GM12878 (cell line): ENCODE data around the gene LFNG. TPM values are rescaled to one million over a fixed set of nuclear protein-coding genes. Genes with fewer than 3 reads are reported as not detected.

Experiments used
- ATAC-seq: fragments of 200-7000 bp; cut with Tn5 transposase; 3 replicates; pipeline ENCODE4 v1.9.1; 2020; ENCODE audit warnings: mild to moderate bottlenecking, moderate library complexity
- BruUV-seq: library from RNA; stranded (reverse); fragments of 400-500 nt; replicated peaks from 2 replicates; lab custom pipeline; 2021; lab: Mats Ljungman, UMichigan
- CTCF ChIA-PET: fragments of 300-600 bp; sonication (Branson Sonifier 250); formaldehyde crosslinking; extraction: SDS; loops from one replicate; lab custom pipeline; 2021; ENCODE audit warnings: inconsistent platforms; lab: Yijun Ruan, JAX
- POLR2A ChIA-PET: fragments of 350-600 bp; formaldehyde crosslinking; extraction: SDS; loops from one replicate; lab custom pipeline; 2021; ENCODE audit warnings: inconsistent platforms; lab: Charles Lee
- RAD21 ChIA-PET: fragments of 300-600 bp; sonication (Branson Sonifier 250); formaldehyde crosslinking; loops from one replicate; lab custom pipeline; 2023; ENCODE audit warnings: antibody characterized with exemption; ENCODE audit not compliant: unreplicated experiment; lab: Charles Lee
- SMC1A ChIA-PET: fragments of 300-600 bp; sonication (Branson Sonifier 250); formaldehyde crosslinking; loops from one replicate; lab custom pipeline; 2023; ENCODE audit not compliant: unreplicated experiment, uncharacterized antibody; lab: Charles Lee
- DNase-seq: peaks from one replicate; pipeline ENCODE4 v3.0.0-alpha.2; 2011; ENCODE audit warnings: low read depth, low spot score
- FAIRE-seq: peaks from 3 replicates; lab custom pipeline; 2011; peaks lifted over from hg19 to GRCh38; lab: Jason Lieb, UNC
- H2AFZ ChIP-seq: 2 replicates; pipeline ENCODE4 v1.6.0; 2011; ENCODE audit warnings: low read depth, low read length, control low read depth; ENCODE audit not compliant: control insufficient read depth
- H3K27ac ChIP-seq: 2 replicates; pipeline ENCODE4 v1.5.1; 2011; ENCODE audit warnings: control low read depth; ENCODE audit not compliant: control insufficient read depth, insufficient read depth
- H3K27me3 ChIP-seq, 2 experiments: replicated peaks in 1 of 2; 2 replicates each; pipeline versions ENCODE4 v1.6.0 to v1.6.1; 2011; ENCODE audit warnings: low read length in 1 of 2; ENCODE audit not compliant: control insufficient read depth in 2 of 2, insufficient read depth in 2 of 2
- H3K36me3 ChIP-seq, 2 experiments: 2 replicates each; pipeline ENCODE4 v1.5.1; 2011; ENCODE audit warnings: low read length in 1 of 2; ENCODE audit not compliant: control insufficient read depth in 2 of 2, insufficient read depth in 2 of 2
- H3K4me1 ChIP-seq: 2 replicates; pipeline ENCODE4 v1.6.1; 2011; ENCODE audit warnings: mild to moderate bottlenecking, low read length, moderate library complexity, mixed read lengths; ENCODE audit not compliant: control insufficient read depth, insufficient read depth
- H3K4me2 ChIP-seq: 2 replicates; pipeline ENCODE4 v1.6.0; 2011; ENCODE audit warnings: control low read depth; ENCODE audit not compliant: control insufficient read depth, insufficient read depth
- H3K4me3 ChIP-seq: fragments of 200-600 bp; sonication (generic); 2 replicates; pipeline ENCODE4 v1.5.1; 2016
- H3K79me2 ChIP-seq: 2 replicates; pipeline ENCODE4 v1.6.0; 2011; ENCODE audit warnings: low read length; ENCODE audit not compliant: control insufficient read depth, insufficient read depth
- H3K9ac ChIP-seq: 2 replicates; pipeline ENCODE4 v1.8.0; 2011; ENCODE audit warnings: low read length, control low read depth, mixed read lengths; ENCODE audit not compliant: control insufficient read depth, insufficient read depth
- H3K9me3 ChIP-seq: replicated peaks from 3 replicates; pipeline ENCODE4 v1.5.1; 2011; ENCODE audit warnings: mild to moderate bottlenecking, low read length; ENCODE audit not compliant: control insufficient read depth, insufficient read depth
- H4K20me1 ChIP-seq: 2 replicates; pipeline ENCODE4 v1.6.0; 2011; ENCODE audit not compliant: control insufficient read depth, insufficient read depth
- CREB1 ChIP-seq: IDR thresholded peaks from 2 replicates; pipeline ENCODE4 v1.6.1; 2012; ENCODE audit warnings: low read depth, mild to moderate bottlenecking, inconsistent platforms
- EED ChIP-seq: sonication (generic); IDR thresholded peaks from 2 replicates; pipeline ENCODE4 v1.6.1; 2016; ENCODE audit warnings: antibody characterized with exemption, low read depth
- IRF4 ChIP-seq: IDR thresholded peaks from 2 replicates; pipeline ENCODE4 v1.6.1; 2011; ENCODE audit warnings: low read depth, low read length
- KAT2A ChIP-seq: conservative IDR thresholded peaks from 2 replicates; pipeline ENCODE4 v1.6.1; 2011; ENCODE audit warnings: low read depth, low read length; ENCODE audit not compliant: control insufficient read depth
- NR2C1 ChIP-seq: fragments of 450-650 bp; IDR thresholded peaks from 2 replicates; pipeline ENCODE4 v1.6.1; 2017; ENCODE audit warnings: antibody characterized with exemption, mild to moderate bottlenecking, moderate library complexity
- NRF1 ChIP-seq: conservative IDR thresholded peaks from 2 replicates; pipeline ENCODE4 v1.6.1; 2011; ENCODE audit warnings: mild to moderate bottlenecking, low read depth, low read length, improper control_type of control experiment
- POLR2A ChIP-seq: IDR thresholded peaks from 2 replicates; pipeline ENCODE4 v1.6.1; 2011; ENCODE audit warnings: low read depth, mild to moderate bottlenecking, low read length
- POLR2AphosphoS2 ChIP-seq: IDR thresholded peaks from 2 replicates; pipeline ENCODE4 v1.6.1; 2011; ENCODE audit warnings: low read depth, mild to moderate bottlenecking, low read length, improper control_type of control experiment, moderate library complexity
- SMC3 ChIP-seq: IDR thresholded peaks from 2 replicates; pipeline ENCODE4 v1.6.1; 2011; ENCODE audit warnings: low read length, improper control_type of control experiment, borderline replicate concordance
- TCF12 ChIP-seq: IDR thresholded peaks from 2 replicates; pipeline ENCODE4 v1.6.1; 2011; ENCODE audit warnings: low read depth, mild to moderate bottlenecking, low read length
- YY1 ChIP-seq: IDR thresholded peaks from 2 replicates; pipeline ENCODE4 v1.6.1; 2011; ENCODE audit warnings: low read depth, mild to moderate bottlenecking, low read length
- WGBS: methylation state at CpG from one replicate; pipeline ENCODE4 v1.1.6; 2016; ENCODE audit warnings: low lambda C conversion rate; ENCODE audit not compliant: insufficient replicate concordance, insufficient coverage; ENCODE audit errors: missing lambda C conversion rate; 5-methylcytosine and 5-hydroxymethylcytosine counted together
- in situ Hi-C: fragments of 300-500 bp; cut with MboI; formaldehyde crosslinking; loops from 9 replicates; pipeline ENCODE4 v1.14.3; 2018; ENCODE audit warnings: mixed read lengths
- intact Hi-C: fragments of 100-400 bp; cut with micrococcal nuclease; formaldehyde crosslinking; loops from one replicate; pipeline ENCODE4 v1.14.2; 2022; ENCODE audit not compliant: unreplicated experiment
- polyA plus RNA-seq, 11 experiments: library from polyadenylated mRNA; depleted of rRNA in 4 of 11; unstranded in 6 of 11; stranded (reverse) in 5 of 11; fragments of >200 nt; fragmentation: Nextera tagmentation in 4 of 11; fragmentation: Illumina TruSeq in 1 of 11; extraction: Ambion mirVana in 4 of 11; extraction: Trizol in 1 of 11; gene quantifications; 1 replicate in 1 of 11; 2 replicates in 10 of 11; pipeline versions ENCODE4 v1.2.1 to v1.2.3, GENCODE V29; 2011 to 2016; ENCODE audit warnings: inconsistent platforms in 2 of 11, missing spikeins in 2 of 11, low read depth in 1 of 11
- total RNA-seq, 4 experiments: library from RNA; depleted of rRNA in 3 of 4; stranded (reverse); fragments of >200 nt in 3 of 4; fragmentation: Illumina TruSeq in 1 of 4; extraction: Trizol in 1 of 4; gene quantifications; 2 replicates each; pipeline versions ENCODE4 v1.2.1 to v1.2.3, GENCODE V29; 2013 to 2021
- TF ChIP-seq, protein P1 (sequence below): fragments of 450-650 bp; IDR thresholded peaks from 2 replicates; pipeline ENCODE4 v1.6.1; 2017; ENCODE audit warnings: mild to moderate bottlenecking, moderate library complexity
- TF ChIP-seq, protein P2 (sequence below): IDR thresholded peaks from 2 replicates; pipeline ENCODE4 v1.6.1; 2012; ENCODE audit warnings: low read length, inconsistent platforms
- TF ChIP-seq, protein P3 (sequence below): fragments of 450-650 bp; IDR thresholded peaks from 2 replicates; pipeline ENCODE4 v1.6.1; 2016; ENCODE audit warnings: mild to moderate bottlenecking
- TF ChIP-seq, protein P4 (sequence below): IDR thresholded peaks from 2 replicates; pipeline ENCODE4 v1.6.1; 2012; ENCODE audit warnings: low read depth, low read length, improper control_type of control experiment
- TF ChIP-seq, protein P5 (sequence below): IDR thresholded peaks from 2 replicates; pipeline ENCODE4 v1.6.1; 2011; ENCODE audit warnings: low read depth, low read length, improper control_type of control experiment, borderline replicate concordance

LFNG gene
- total and polyA plus RNA-seq, 10 of the 15 experiments (the other 5 are each of a cell fraction or from before 2014, with no cell fraction given), result 0.09 to 0.68 (median 0.33) TPM; not detected in 2

DNA sequence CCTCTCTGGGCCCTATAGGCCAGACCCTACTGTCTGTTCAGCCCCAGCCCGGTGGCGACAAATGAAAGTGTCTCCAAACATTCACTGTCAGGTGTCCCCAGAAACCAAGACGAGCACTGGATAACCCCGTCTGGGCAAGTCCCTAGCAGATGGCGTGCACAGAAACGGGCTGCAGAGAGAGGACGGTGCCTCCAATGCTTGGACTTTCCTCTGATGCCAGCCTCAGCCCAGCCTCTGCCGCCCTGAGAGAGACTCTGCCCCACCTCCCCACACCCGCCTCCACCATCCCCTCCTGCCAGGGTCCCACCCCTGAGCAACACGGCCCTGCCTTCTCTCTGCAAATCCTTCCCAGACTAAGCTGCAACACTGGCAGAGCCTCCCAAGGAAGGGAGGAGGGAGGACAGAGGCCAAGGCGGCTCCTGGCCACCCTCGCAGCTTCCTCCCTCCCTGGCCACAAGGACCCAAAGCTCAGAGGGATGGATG is 7.4 kb upstream of the LFNG start (continued):
- TF ChIP-seq, protein P1, sequence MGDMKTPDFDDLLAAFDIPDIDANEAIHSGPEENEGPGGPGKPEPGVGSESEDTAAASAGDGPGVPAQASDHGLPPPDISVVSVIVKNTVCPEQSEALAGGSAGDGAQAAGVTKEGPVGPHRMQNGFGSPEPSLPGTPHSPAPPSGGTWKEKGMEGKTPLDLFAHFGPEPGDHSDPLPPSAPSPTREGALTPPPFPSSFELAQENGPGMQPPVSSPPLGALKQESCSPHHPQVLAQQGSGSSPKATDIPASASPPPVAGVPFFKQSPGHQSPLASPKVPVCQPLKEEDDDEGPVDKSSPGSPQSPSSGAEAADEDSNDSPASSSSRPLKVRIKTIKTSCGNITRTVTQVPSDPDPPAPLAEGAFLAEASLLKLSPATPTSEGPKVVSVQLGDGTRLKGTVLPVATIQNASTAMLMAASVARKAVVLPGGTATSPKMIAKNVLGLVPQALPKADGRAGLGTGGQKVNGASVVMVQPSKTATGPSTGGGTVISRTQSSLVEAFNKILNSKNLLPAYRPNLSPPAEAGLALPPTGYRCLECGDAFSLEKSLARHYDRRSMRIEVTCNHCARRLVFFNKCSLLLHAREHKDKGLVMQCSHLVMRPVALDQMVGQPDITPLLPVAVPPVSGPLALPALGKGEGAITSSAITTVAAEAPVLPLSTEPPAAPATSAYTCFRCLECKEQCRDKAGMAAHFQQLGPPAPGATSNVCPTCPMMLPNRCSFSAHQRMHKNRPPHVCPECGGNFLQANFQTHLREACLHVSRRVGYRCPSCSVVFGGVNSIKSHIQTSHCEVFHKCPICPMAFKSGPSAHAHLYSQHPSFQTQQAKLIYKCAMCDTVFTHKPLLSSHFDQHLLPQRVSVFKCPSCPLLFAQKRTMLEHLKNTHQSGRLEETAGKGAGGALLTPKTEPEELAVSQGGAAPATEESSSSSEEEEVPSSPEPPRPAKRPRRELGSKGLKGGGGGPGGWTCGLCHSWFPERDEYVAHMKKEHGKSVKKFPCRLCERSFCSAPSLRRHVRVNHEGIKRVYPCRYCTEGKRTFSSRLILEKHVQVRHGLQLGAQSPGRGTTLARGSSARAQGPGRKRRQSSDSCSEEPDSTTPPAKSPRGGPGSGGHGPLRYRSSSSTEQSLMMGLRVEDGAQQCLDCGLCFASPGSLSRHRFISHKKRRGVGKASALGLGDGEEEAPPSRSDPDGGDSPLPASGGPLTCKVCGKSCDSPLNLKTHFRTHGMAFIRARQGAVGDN, result peak; percentile 62; the same call in 1 of the 2 replicates
- 0 out of 2 replicates have a peak, but pooled peaks have one; percentile 11 for TF ChIP-seq EED
- peak; percentile 45; the same call in 1 of the 2 replicates for TF ChIP-seq POLR2A
- 0 out of 2 replicates have a peak, but pooled peaks have one; percentile 24 for TF ChIP-seq TCF12
- 0 out of 2 replicates have a peak, but pooled peaks have one; percentile 24 for TF ChIP-seq YY1

DNA sequence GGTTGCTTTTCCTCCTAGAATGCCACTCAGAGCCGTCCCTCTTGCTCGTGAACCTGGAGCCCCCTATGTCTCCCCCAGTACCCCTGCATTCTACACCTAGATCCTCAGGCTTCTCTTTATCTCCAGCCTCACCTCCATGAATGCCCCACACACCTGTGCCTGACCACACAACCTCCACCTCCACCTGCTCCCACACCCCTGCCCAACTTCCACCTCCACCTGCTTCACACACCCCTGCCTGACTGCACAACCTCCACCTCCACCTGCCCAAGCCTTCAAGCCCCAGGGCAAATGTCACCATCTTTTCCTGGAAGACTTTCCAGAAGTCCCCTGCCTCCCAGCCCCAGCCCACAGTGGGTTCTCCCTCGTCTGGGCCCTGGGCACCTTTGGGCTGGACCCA is 6.9 kb upstream of the LFNG start:
- H3K27ac ChIP-seq, result no peak overlapping the region
- H3K79me2 ChIP-seq, result no peaks in the 10 kb centered on the region
- H4K20me1 ChIP-seq, result no peaks in the 10 kb centered on the region
- POLR2A ChIA-PET, result interaction anchor here (1.9 kb wide), 1 partner anchor 16 kb away, joined by 10 read pairs; no protein-coding TSS in a partner anchor
- no peak overlapping the region; the same call in 1 of the 2 replicates for H3K4me2 ChIP-seq
- FAIRE-seq (no peak), ATAC-seq (no peak), DNase-seq (no peak)
- SMC1A ChIA-PET, result no interaction called here
- no peak overlapping the region for H3K4me3 ChIP-seq
- H3K9me3 ChIP-seq, result no peaks in the 10 kb centered on the region
- H3K27me3 ChIP-seq, result no peaks in the 10 kb centered on the region
- no TSS peak for BruUV-seq
- RAD21 ChIA-PET, result no interaction called here
- CTCF ChIA-PET, result interaction anchor here (0.8 kb wide), 1 partner anchor 20 kb away, joined by 3 read pairs; no protein-coding TSS in a partner anchor
- H3K9ac ChIP-seq, result no peak overlapping the region
- peaks cover 38% of the 10 kb centered on the region for H3K4me1 ChIP-seq
- no peak overlapping the region; the same call in 1 of the 2 replicates for H2AFZ ChIP-seq
- intact Hi-C loops (no loop called here), in situ Hi-C loops (no loop called here)
- WGBS, result 57% methylated on average over 3 of the region's 3 CpGs
- H3K36me3 ChIP-seq, result no peaks in the 10 kb centered on the region
- TF ChIP-seq NR2C1, result no peak
- TF ChIP-seq CREB1, result no peak
- no peak for TF ChIP-seq SMC3
- TF ChIP-seq, protein P2, sequence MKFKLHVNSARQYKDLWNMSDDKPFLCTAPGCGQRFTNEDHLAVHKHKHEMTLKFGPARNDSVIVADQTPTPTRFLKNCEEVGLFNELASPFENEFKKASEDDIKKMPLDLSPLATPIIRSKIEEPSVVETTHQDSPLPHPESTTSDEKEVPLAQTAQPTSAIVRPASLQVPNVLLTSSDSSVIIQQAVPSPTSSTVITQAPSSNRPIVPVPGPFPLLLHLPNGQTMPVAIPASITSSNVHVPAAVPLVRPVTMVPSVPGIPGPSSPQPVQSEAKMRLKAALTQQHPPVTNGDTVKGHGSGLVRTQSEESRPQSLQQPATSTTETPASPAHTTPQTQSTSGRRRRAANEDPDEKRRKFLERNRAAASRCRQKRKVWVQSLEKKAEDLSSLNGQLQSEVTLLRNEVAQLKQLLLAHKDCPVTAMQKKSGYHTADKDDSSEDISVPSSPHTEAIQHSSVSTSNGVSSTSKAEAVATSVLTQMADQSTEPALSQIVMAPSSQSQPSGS, result no peak
- no peak for TF ChIP-seq NRF1
- no peak for TF ChIP-seq KAT2A
- no peak for TF ChIP-seq POLR2AphosphoS2
- TF ChIP-seq, protein P3, sequence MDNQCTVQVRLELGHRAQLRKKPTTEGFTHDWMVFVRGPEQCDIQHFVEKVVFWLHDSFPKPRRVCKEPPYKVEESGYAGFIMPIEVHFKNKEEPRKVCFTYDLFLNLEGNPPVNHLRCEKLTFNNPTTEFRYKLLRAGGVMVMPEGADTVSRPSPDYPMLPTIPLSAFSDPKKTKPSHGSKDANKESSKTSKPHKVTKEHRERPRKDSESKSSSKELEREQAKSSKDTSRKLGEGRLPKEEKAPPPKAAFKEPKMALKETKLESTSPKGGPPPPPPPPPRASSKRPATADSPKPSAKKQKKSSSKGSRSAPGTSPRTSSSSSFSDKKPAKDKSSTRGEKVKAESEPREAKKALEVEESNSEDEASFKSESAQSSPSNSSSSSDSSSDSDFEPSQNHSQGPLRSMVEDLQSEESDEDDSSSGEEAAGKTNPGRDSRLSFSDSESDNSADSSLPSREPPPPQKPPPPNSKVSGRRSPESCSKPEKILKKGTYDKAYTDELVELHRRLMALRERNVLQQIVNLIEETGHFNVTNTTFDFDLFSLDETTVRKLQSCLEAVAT, result no peak
- TF ChIP-seq, protein P4, sequence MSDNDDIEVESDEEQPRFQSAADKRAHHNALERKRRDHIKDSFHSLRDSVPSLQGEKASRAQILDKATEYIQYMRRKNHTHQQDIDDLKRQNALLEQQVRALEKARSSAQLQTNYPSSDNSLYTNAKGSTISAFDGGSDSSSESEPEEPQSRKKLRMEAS, result no peak
- no peak for TF ChIP-seq IRF4
- TF ChIP-seq, protein P5, sequence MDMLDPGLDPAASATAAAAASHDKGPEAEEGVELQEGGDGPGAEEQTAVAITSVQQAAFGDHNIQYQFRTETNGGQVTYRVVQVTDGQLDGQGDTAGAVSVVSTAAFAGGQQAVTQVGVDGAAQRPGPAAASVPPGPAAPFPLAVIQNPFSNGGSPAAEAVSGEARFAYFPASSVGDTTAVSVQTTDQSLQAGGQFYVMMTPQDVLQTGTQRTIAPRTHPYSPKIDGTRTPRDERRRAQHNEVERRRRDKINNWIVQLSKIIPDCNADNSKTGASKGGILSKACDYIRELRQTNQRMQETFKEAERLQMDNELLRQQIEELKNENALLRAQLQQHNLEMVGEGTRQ, result no peak
